Mesenchymal stem cell (in vitro differentiated cells and primary cell): ENCODE data around the gene HSD17B10. TPM values are rescaled to one million over a fixed set of nuclear protein-coding genes. Genes with fewer than 3 reads are reported as not detected.

Source experiments
- DNase-seq: peaks from one replicate; pipeline ENCODE4 v3.0.0-alpha.2; 2013
- H2AFZ ChIP-seq: one replicate; pipeline ENCODE4 v1.6.1; 2013; ENCODE audit warnings: low read depth, mild to moderate bottlenecking, control low read depth, inconsistent platforms, low read length, moderate library complexity
- H2AK5ac ChIP-seq: 2 replicates; pipeline ENCODE4 v1.6.1; 2013; ENCODE audit warnings: low read length, moderate library complexity, mild to moderate bottlenecking, inconsistent platforms; ENCODE audit not compliant: severe bottlenecking
- H2BK120ac ChIP-seq: one replicate; pipeline ENCODE4 v1.6.1; 2013; ENCODE audit warnings: low read depth, mild to moderate bottlenecking, inconsistent platforms, low read length, moderate library complexity
- H2BK12ac ChIP-seq, 2 experiments: one replicate each; pipeline ENCODE4 v1.6.1; 2013; ENCODE audit warnings: inconsistent platforms in 2 of 2, low read length in 2 of 2, mild to moderate bottlenecking in 2 of 2, moderate library complexity in 2 of 2, control low read depth in 1 of 2
- H2BK15ac ChIP-seq: one replicate; pipeline ENCODE4 v1.6.1; 2013; ENCODE audit warnings: mild to moderate bottlenecking, low read depth, inconsistent platforms; ENCODE audit not compliant: poor library complexity, severe bottlenecking
- H2BK5ac ChIP-seq: 2 replicates; pipeline ENCODE4 v1.6.1; 2013; ENCODE audit warnings: low read depth, mild to moderate bottlenecking, low read length, control low read depth, inconsistent platforms; ENCODE audit not compliant: poor library complexity, severe bottlenecking
- H3K14ac ChIP-seq, 2 experiments: one replicate each; pipeline ENCODE4 v1.6.1; 2013; ENCODE audit warnings: inconsistent platforms in 2 of 2, low read length in 2 of 2, control low read depth in 1 of 2, mild to moderate bottlenecking in 1 of 2, moderate library complexity in 1 of 2
- H3K18ac ChIP-seq, 2 experiments: one replicate each; pipeline ENCODE4 v1.6.1; 2013; ENCODE audit warnings: inconsistent platforms in 2 of 2, low read length in 2 of 2, control low read depth in 1 of 2, low read depth in 1 of 2, mild to moderate bottlenecking in 1 of 2
- H3K23ac ChIP-seq, 2 experiments: one replicate each; pipeline ENCODE4 v1.6.1; 2013; ENCODE audit warnings: inconsistent platforms in 2 of 2, low read length in 2 of 2, mild to moderate bottlenecking in 2 of 2, moderate library complexity in 2 of 2, control low read depth in 1 of 2
- H3K27ac ChIP-seq: 2 replicates; pipeline ENCODE4 v1.5.1; 2013; ENCODE audit warnings: mild to moderate bottlenecking, moderate library complexity, low read length, control low read depth, inconsistent platforms; ENCODE audit not compliant: poor library complexity, severe bottlenecking
- H3K27me3 ChIP-seq, 2 experiments: 2 replicates each; pipeline versions ENCODE4 v1.6.1 to v1.7.0; 2013; ENCODE audit warnings: low read length in 2 of 2, mild to moderate bottlenecking in 2 of 2, moderate library complexity in 2 of 2, control low read depth in 1 of 2, inconsistent platforms in 1 of 2; ENCODE audit not compliant: control insufficient read depth in 1 of 2, insufficient read depth in 1 of 2
- H3K36me3 ChIP-seq, 2 experiments: 2 replicates each; pipeline versions ENCODE4 v1.6.1 to v1.7.0; 2013; ENCODE audit warnings: low read length in 2 of 2, control low read depth in 1 of 2, inconsistent platforms in 1 of 2, low read depth in 1 of 2, mild to moderate bottlenecking in 1 of 2; ENCODE audit not compliant: insufficient read depth in 2 of 2, control insufficient read depth in 1 of 2
- H3K4ac ChIP-seq, 2 experiments: one replicate each; pipeline ENCODE4 v1.6.1; 2013; ENCODE audit warnings: inconsistent platforms in 2 of 2, low read length in 2 of 2, mild to moderate bottlenecking in 2 of 2, moderate library complexity in 2 of 2, control low read depth in 1 of 2, low read depth in 1 of 2
- H3K4me1 ChIP-seq: 2 replicates; pipeline ENCODE4 v1.6.1; 2013; ENCODE audit warnings: low read depth, low read length, control low read depth; ENCODE audit not compliant: control insufficient read depth, insufficient read depth
- H3K4me2 ChIP-seq: 2 replicates; pipeline ENCODE4 v1.6.1; 2013; ENCODE audit warnings: low read length, mild to moderate bottlenecking, inconsistent platforms; ENCODE audit not compliant: poor library complexity, severe bottlenecking
- H3K4me3 ChIP-seq, 2 experiments: 2 replicates each; pipeline versions ENCODE4 v1.5.1 to v1.7.0; 2013; ENCODE audit warnings: low read length in 2 of 2, mild to moderate bottlenecking in 2 of 2, control low read depth in 1 of 2, low read depth in 1 of 2; ENCODE audit not compliant: insufficient read depth in 1 of 2
- H3K79me1 ChIP-seq: replicated peaks from 2 replicates; pipeline ENCODE4 v1.6.1; 2013; ENCODE audit warnings: mild to moderate bottlenecking, control low read depth, low read length, inconsistent platforms; ENCODE audit not compliant: poor library complexity, severe bottlenecking
- H3K9ac ChIP-seq: 2 replicates; pipeline ENCODE4 v1.7.0; 2013; ENCODE audit warnings: mild to moderate bottlenecking, low read length, moderate library complexity
- H3K9me3 ChIP-seq: 2 replicates; pipeline ENCODE4 v1.7.0; 2013; ENCODE audit warnings: mild to moderate bottlenecking, low read length; ENCODE audit not compliant: control insufficient read depth
- H4K8ac ChIP-seq: one replicate; pipeline ENCODE4 v1.6.1; 2013; ENCODE audit warnings: inconsistent platforms, mild to moderate bottlenecking, low read length, moderate library complexity
- H4K91ac ChIP-seq: one replicate; pipeline ENCODE4 v1.6.1; 2013; ENCODE audit warnings: mild to moderate bottlenecking, low read length, inconsistent platforms
- WGBS: methylation state at CpG from one replicate; pipeline ENCODE4 v1.1.7; 2013; ENCODE audit warnings: mixed read lengths; 5-methylcytosine and 5-hydroxymethylcytosine counted together
- polyA plus RNA-seq, 2 experiments: library from polyadenylated mRNA; stranded (reverse); fragments of 200-250 nt; gene quantifications; one replicate each; pipeline ENCODE4 v1.2.3, GENCODE V29; 2013

HSD17B10 gene
- polyA plus RNA-seq (2013, experiment 1 of 2): 69.4 TPM
- 69.8 TPM for polyA plus RNA-seq (2013, experiment 2 of 2)

GRCh38 chrX:53433651-53434639, at the start of gene HSD17B10:
Gene HSD17B10, minus strand, starts transcription at chrX:53434370. Its CDS starts 25 bp downstream, at chrX:53434345.
- peak within 1 kb of the TSS; percentile 96 for H3K9ac ChIP-seq
- DNase-seq: peak; percentile 83
- peaks cover 3% of the 10 kb centered on the region for H3K4me1 ChIP-seq
- H3K27ac ChIP-seq: peak within 1 kb of the TSS; percentile 47
- H4K91ac ChIP-seq: no peak within 1 kb of the TSS
- no peak within 1 kb of the TSS for H3K23ac ChIP-seq
- H3K36me3 ChIP-seq: peaks cover 28 to 34% of the 10 kb centered on the region in 2 experiments
- peak within 1 kb of the TSS; percentile 2 to 84 for H3K18ac ChIP-seq
- H2BK12ac ChIP-seq: peak within 1 kb of the TSS in 1 of 2 experiments; percentile 39
- H3K9me3 ChIP-seq: no peaks in the 10 kb centered on the region
- peak within 1 kb of the TSS; percentile 94 for H4K8ac ChIP-seq
- no peak within 1 kb of the TSS for H2AK5ac ChIP-seq
- peak within 1 kb of the TSS; percentile 61 for H2AFZ ChIP-seq
- H2BK5ac ChIP-seq: no peak within 1 kb of the TSS
- H3K27me3 ChIP-seq: peaks cover 0 to 44% of the 10 kb centered on the region in 2 experiments
- H2BK15ac ChIP-seq: no peak within 1 kb of the TSS
- H3K4me2 ChIP-seq: peak within 1 kb of the TSS; percentile 79
- no peak within 1 kb of the TSS for H2BK120ac ChIP-seq
- peak within 1 kb of the TSS in 1 of 2 experiments; percentile 79 for H3K14ac ChIP-seq
- WGBS: 6% methylated on average over 40 of the region's 61 CpGs
- peak within 1 kb of the TSS in 1 of 2 experiments; percentile 79 for H3K4ac ChIP-seq
- H3K4me3 ChIP-seq: peak within 1 kb of the TSS; percentile 83 to 96
- peaks cover 19% of the 10 kb centered on the region for H3K79me1 ChIP-seq

- Histone ChIP-seq H3K27ac (no peak overlapping the region), H2AK5ac (no peak overlapping the region), H3K4me3 (no peak overlapping the region), H2BK5ac (no peak overlapping the region), H2AFZ (no peak overlapping the region), H3K9me3 (no peaks in the 10 kb centered on the region), H3K4ac (no peak overlapping the region), H3K23ac (no peak overlapping the region), H2BK12ac (no peak overlapping the region), H2BK15ac (no peak overlapping the region), H4K91ac (no peak overlapping the region), H3K79me1 (no peaks in the 10 kb centered on the region), H2BK120ac (no peak overlapping the region), H3K18ac (no peak overlapping the region), H3K14ac (no peak overlapping the region), H3K4me2 (no peak overlapping the region), H3K9ac (no peak overlapping the region), H4K8ac (no peak overlapping the region), H3K36me3 (no peaks in the 10 kb centered on the region), H3K4me1 (no peaks in the 10 kb centered on the region), H3K27me3 (peaks cover 0 to 35% of the 10 kb centered on the region in 2 experiments)
- no peak for DNase-seq
- WGBS: 75% methylated on average over 2 of the region's 2 CpGs
Observed at GRCh38 chrX:53483416-53483815, 49.2 kb upstream of the HSD17B10 start.

GRCh38 chrX:53481816-53482465, 47.8 kb upstream of the HSD17B10 start:
- Histone ChIP-seq H2BK120ac (no peak overlapping the region), H2BK15ac (no peak overlapping the region), H3K27ac (no peak overlapping the region), H3K9ac (no peak overlapping the region), H4K91ac (no peak overlapping the region), H3K14ac (no peak overlapping the region), H2BK5ac (no peak overlapping the region), H2AFZ (no peak overlapping the region), H3K4me3 (no peak overlapping the region), H3K18ac (no peak overlapping the region), H4K8ac (no peak overlapping the region), H3K79me1 (no peaks in the 10 kb centered on the region), H2BK12ac (no peak overlapping the region), H3K27me3 (peaks cover 0 to 39% of the 10 kb centered on the region in 2 experiments), H3K4me1 (no peaks in the 10 kb centered on the region), H3K4ac (no peak overlapping the region), H3K9me3 (no peaks in the 10 kb centered on the region), H3K36me3 (no peaks in the 10 kb centered on the region), H3K4me2 (peak overlapping the region; percentile 7), H3K23ac (no peak overlapping the region), H2AK5ac (no peak overlapping the region)
- DNase-seq: peak; percentile 62
- 46% methylated on average over 2 of the region's 2 CpGs for WGBS

GRCh38 chrX:53481093-53481492, 46.9 kb upstream of the HSD17B10 start:
- 43% methylated on average over 2 of the region's 5 CpGs for WGBS

More at GRCh38 chrX:53481093-53481492, 46.9 kb upstream of the HSD17B10 start:
- Histone ChIP-seq H3K18ac (no peak overlapping the region), H3K4me2 (no peak overlapping the region), H3K23ac (no peak overlapping the region), H3K4me1 (no peaks in the 10 kb centered on the region), H2AK5ac (no peak overlapping the region), H2BK120ac (no peak overlapping the region), H3K14ac (no peak overlapping the region), H3K27ac (no peak overlapping the region), H3K4ac (no peak overlapping the region), H3K9ac (no peak overlapping the region), H2AFZ (no peak overlapping the region), H2BK15ac (no peak overlapping the region), H3K79me1 (no peaks in the 10 kb centered on the region), H2BK5ac (no peak overlapping the region), H3K4me3 (no peak overlapping the region), H3K27me3 (peaks cover 0 to 39% of the 10 kb centered on the region in 2 experiments), H3K9me3 (no peaks in the 10 kb centered on the region), H2BK12ac (no peak overlapping the region), H4K91ac (no peak overlapping the region), H3K36me3 (no peaks in the 10 kb centered on the region), H4K8ac (no peak overlapping the region)
- no peak for DNase-seq
